H1 (cell line): ENCODE measurements around the gene DBP.

Experiments
- CREB1 ChIP-seq: IDR thresholded peaks from 2 replicates; pipeline ENCODE4 v1.6.1; 2012; ENCODE audit warnings: inconsistent platforms
- CTCF ChIP-seq, 3 experiments: IDR thresholded peaks; 1 replicate in 2 of 3; 2 replicates in 1 of 3; pipeline versions ENCODE4 v1.5.1 to v1.6.1; 2011; ENCODE audit warnings: low read length in 3 of 3, mild to moderate bottlenecking in 3 of 3, inconsistent platforms in 2 of 3, low read depth in 1 of 3, moderate library complexity in 1 of 3; ENCODE audit not compliant: insufficient read depth in 1 of 3; ENCODE audit errors: control extremely low read depth in 1 of 3
- POLR2A ChIP-seq, 2 experiments: IDR thresholded peaks; 1 replicate in 1 of 2; 2 replicates in 1 of 2; pipeline ENCODE4 v1.6.1; 2011; ENCODE audit warnings: low read depth in 2 of 2, low read length in 2 of 2, mild to moderate bottlenecking in 2 of 2; ENCODE audit errors: control extremely low read depth in 1 of 2

- TF ChIP-seq CREB1: no peak
- no peak for TF ChIP-seq CTCF (IDR thresholded peaks at IDR 0.05; ENCODE audit: control extremely low read depth in 1 of 3, insufficient read depth in 1 of 3, low read depth in 1 of 3, low read length in 3 of 3)
- TF ChIP-seq POLR2A (IDR thresholded peaks at IDR 0.05; ENCODE audit: control extremely low read depth in 1 of 2, low read depth in 2 of 2, low read length in 2 of 2): no peak
These were observed 34.2 kb downstream of the DBP start for GRCh38 chr19:48603001-48603400.
